Thoracic aorta (tissue), 2 donors: ENCODE data around the gene CCN6. TPM values are rescaled to one million over a fixed set of nuclear protein-coding genes. Genes with fewer than 3 reads are reported as not detected.

ENCODE experiments used
- ATAC-seq: fragments of 150-250 bp; one replicate; pipeline ENCODE4 v1.8.0; 2017; ENCODE audit warnings: low read depth; ENCODE audit not compliant: insufficient number of reproducible peaks, low FRiP score
- DNase-seq: peaks from one replicate; pipeline ENCODE4 v3.0.0-alpha.2; 2020; ENCODE audit warnings: low spot score
- H3K27ac ChIP-seq, 2 donors: fragments of 200-600 bp; sonication (generic); 1 replicate in 1 of 2; 2 replicates in 1 of 2; pipeline ENCODE4 v1.5.1; 2016; ENCODE audit warnings: mild to moderate bottlenecking in 2 of 2, moderate library complexity in 2 of 2
- H3K27me3 ChIP-seq: fragments of 200-600 bp; sonication (generic); replicated peaks from 2 replicates; pipeline ENCODE4 v1.6.0; 2016; ENCODE audit warnings: mild to moderate bottlenecking; ENCODE audit not compliant: insufficient read depth
- H3K36me3 ChIP-seq: fragments of 200-600 bp; sonication (generic); one replicate; pipeline ENCODE4 v1.5.1; 2016
- H3K4me1 ChIP-seq, 2 donors: fragments of 200-600 bp; sonication (generic); 1 replicate in 1 of 2; 2 replicates in 1 of 2; pipeline versions ENCODE4 v1.5.1 to v1.6.0; 2016; ENCODE audit warnings: low read depth in 2 of 2, mild to moderate bottlenecking in 1 of 2; ENCODE audit not compliant: control insufficient read depth in 1 of 2
- H3K4me3 ChIP-seq: fragments of 200-600 bp; sonication (generic); 2 replicates; pipeline ENCODE4 v1.5.1; 2016; ENCODE audit warnings: mild to moderate bottlenecking
- H3K9me3 ChIP-seq: fragments of 200-600 bp; sonication (generic); 2 replicates; pipeline ENCODE4 v1.5.1; 2016
- CTCF ChIP-seq: fragments of 200-600 bp; sonication (generic); IDR thresholded peaks from one replicate; pipeline ENCODE4 v1.5.1; 2019; ENCODE audit warnings: antibody characterized with exemption
- total RNA-seq, 2 donors: library from RNA; depleted of rRNA; stranded (reverse); fragments of >200 nt; gene quantifications; one replicate each; pipeline versions ENCODE4 v1.1.0 to v1.2.3, GENCODE V29; 2016

Gene CCN6
- total RNA-seq, 2 donors from 2014 or later = not detected

GRCh38 chr6:112054555-112055190 is 769 bp downstream of the CCN6 start:
- no peaks in the 10 kb centered on the region for H3K27me3 ChIP-seq
- H3K36me3 ChIP-seq = no peaks in the 10 kb centered on the region
- H3K27ac ChIP-seq = no peak overlapping the region
- DNase-seq (no peak), ATAC-seq (no peak)
- no peaks in the 10 kb centered on the region for H3K9me3 ChIP-seq
- no peak overlapping the region for H3K4me3 ChIP-seq
- no peaks in the 10 kb centered on the region for H3K4me1 ChIP-seq
- no peak for TF ChIP-seq CTCF

DNA sequence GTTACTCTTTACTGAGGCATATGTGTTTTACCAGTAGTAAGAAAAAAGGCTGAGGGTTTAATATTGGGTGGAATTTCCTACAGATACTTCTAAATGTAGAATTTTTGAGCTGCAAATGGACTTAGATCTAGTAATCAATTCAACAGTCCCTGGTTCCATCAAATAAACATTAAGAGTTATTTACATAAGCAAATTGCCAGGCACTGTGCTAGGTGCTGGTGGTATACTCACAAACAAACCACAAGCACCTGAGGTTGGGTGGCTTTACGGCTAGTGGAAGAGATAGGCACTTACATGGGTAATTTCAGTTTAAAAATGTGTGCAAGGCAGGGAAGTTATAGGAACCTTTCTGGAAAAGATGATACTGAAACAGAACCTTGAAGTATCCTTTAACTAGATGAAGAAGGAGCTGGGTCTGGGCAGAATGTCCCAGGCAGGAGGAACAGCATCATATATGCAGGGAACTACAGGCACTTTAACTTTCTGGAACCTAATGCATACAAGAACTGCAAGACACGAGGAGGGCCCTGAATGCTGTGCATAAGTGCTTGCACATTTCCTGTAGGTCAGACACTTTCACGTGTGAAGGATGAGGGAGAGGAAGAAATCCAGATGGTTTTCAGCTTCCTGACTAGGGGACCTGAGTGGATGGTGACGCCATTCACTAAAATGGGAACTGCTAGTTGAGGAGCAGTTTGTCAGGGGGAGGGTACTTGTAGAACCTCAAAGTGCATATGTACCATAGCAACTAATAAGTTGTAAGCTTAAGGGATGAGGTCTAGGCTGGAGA is 4.5 kb downstream of the CCN6 start:
- no peak for TF ChIP-seq CTCF
- Histone ChIP-seq H3K4me3 (no peak overlapping the region), H3K9me3 (no peaks in the 10 kb centered on the region), H3K27me3 (no peaks in the 10 kb centered on the region), H3K36me3 (no peaks in the 10 kb centered on the region), H3K4me1 (no peaks in the 10 kb centered on the region), H3K27ac (no peak overlapping the region)
- ATAC-seq = no peak
- DNase-seq = no peak

DNA sequence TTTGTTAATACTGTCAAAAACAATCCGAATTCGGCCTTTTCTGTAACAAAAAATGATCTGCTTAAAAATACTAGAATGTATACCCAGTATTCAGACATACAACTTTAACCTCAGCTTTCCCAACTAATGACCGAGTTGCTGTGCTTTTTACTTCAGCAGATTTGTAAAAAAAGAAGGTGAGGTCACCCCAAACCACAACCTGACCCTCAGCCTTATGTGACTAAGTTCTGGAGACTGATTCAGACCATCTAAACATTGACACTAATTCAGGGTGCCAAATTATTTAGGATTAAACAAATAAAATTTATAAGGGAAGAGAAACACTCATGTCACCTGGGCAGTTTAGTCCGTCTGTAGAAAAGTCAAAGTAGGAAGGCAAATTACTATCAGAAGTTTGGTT is 7.7 kb downstream of the CCN6 start:
- Histone ChIP-seq H3K4me1 (no peaks in the 10 kb centered on the region), H3K36me3 (no peaks in the 10 kb centered on the region), H3K4me3 (no peak overlapping the region), H3K9me3 (no peaks in the 10 kb centered on the region), H3K27ac (no peak overlapping the region), H3K27me3 (no peaks in the 10 kb centered on the region)
- DNase-seq (no peak), ATAC-seq (no peak)
- no peak for TF ChIP-seq CTCF

DNA sequence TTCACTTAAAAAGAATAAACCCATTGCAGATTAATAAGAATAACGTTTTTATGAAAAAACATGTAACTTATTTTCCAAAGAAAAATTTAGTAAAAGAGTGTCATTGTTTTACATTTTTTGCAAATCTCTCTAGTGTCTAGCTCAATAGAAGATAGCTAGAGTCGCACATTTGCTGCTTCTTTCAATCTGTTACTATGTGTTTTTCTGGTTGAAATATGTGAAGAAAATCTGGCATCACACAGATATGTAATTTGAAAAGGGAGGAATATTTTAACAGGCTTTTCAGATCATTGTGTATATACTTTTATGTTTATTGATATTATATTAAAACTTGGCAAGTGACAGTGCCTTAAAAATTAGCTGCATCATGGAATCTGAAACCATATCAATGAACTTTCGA is 9.1 kb downstream of the CCN6 start:
- no peaks in the 10 kb centered on the region for H3K4me1 ChIP-seq
- H3K9me3 ChIP-seq = no peaks in the 10 kb centered on the region
- H3K36me3 ChIP-seq = no peaks in the 10 kb centered on the region
- no peak for TF ChIP-seq CTCF
- no peaks in the 10 kb centered on the region for H3K27me3 ChIP-seq
- DNase-seq = no peak
- no peak overlapping the region for H3K4me3 ChIP-seq
- no peak for ATAC-seq
- no peak overlapping the region for H3K27ac ChIP-seq

DNA sequence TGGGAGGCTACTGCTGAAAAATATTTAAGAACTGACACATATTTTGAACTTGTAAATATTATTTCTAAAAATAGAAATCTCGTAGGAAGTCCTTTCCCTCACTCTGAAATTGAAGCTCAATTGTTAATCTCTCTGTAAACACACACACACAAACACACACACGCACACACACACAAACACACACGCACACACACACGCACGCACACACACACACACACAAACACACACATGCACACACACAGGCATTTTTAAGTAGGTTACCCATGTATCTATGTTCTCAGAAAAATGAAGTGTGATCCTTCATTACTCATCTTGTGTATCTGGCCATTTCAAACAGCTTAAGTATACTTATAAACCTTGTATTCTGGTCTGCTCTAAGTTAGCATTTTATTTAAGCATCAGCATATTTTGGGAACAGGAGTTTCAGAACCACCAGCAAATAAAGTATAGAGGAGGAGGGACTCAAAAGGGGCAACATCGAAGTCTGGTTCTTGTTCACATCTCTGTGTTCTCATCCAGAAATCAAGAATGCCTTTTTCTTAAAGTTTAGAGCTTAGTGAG is 11.6 kb downstream of the CCN6 start:
- ATAC-seq (no peak), DNase-seq (no peak)
- Histone ChIP-seq H3K9me3 (no peaks in the 10 kb centered on the region), H3K27ac (no peak overlapping the region), H3K4me3 (no peak overlapping the region), H3K4me1 (no peaks in the 10 kb centered on the region), H3K27me3 (no peaks in the 10 kb centered on the region), H3K36me3 (peaks cover 3% of the 10 kb centered on the region)
- no peak for TF ChIP-seq CTCF
